Retina (tissue), 1 donor: ENCODE data around the gene ARL6IP4.
"Not testable (repeated sequence)": the region's sequence is repeated elsewhere in the genome, so short reads cannot be mapped to it uniquely, and the experiment has no call there.

Experiments
- DNase-seq: peaks from one replicate; pipeline ENCODE4 v3.0.0-alpha.2; 2016

The ARL6IP4 gene

DNA sequence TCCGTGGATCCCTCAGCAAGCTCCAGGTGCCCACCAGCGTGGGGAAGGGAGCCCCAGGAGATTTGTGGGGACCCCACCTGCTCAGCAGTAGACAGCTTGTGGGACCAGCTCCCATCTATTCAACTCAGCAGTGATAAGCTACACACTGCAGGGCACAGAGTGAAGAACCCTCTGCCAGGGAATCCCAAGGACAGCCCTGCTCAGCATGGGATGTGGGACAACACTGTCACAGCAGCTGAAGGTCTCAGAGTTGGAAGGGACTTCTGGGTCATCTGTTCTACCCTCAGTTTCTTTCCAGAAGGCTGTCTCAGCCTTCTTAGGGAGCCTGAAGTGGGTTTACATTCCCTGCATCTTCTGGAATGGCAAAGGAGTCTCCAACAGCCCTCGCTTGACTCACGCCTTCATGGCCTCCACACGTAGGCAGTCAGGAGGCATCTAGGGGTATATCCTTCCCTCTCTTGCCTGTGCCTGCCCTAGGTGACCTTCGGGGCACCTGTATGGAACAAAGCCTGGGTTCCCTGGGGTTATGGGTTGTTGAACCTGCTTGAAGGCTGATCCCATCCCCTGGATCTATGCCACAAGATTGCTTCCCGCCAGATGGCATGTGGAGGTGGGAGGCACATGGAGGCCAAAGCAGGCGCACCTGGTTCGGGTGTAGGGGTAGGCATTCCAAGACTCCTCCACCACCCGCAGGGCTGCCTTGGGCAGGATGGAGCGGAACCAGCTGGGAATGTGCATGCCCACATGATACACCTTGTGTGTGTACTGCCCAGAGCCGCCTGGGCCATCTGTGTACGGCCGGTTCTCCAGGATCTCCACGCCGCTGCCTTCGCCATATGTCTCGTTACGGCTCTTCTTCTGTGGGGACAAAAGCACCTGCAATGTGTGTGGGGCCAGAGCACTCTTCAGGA is 33.0 kb downstream of the ARL6IP4 start:
- DNase-seq, result no peak

DNA sequence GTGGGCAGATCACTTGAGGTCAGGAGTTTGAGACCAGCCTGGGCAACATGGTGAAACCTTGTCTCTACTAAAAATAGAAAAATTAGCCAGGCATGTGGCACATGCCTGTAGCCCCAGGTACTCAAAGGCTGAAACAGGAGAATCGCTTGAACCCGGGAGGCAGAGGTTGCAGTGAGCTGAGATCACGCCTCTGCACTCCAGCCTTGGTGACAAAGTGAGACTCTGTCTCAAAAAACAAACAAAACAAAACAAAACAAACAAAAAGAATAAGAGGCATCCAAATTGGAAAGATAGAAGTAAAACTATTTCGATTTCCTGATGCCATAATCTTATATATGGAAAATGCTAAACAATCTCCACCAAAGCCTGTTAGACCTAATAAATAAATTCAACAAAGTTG is 34.0 kb downstream of the ARL6IP4 start:
- DNase-seq, result not testable (repeated sequence)

DNA sequence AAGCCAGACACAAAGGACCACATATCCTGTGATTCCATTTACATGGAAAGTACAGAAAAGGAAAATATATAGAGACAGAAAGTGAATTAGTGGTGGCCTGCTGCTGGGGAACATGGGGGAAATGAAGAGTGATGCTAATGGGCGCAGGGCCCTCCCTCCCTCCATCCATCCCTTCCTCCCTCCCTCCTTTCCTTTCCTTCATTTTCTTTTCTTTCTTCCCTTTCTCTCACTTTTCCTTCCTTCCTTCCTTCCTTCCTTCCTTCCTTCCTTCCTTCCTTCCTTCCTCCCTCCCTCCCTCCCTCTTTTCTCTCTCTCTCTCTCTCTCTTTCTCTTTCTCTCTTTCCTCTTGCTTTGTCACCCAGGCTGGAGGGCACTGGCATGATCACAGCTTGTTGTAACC is 37.3 kb downstream of the ARL6IP4 start:
- no peak for DNase-seq

DNA sequence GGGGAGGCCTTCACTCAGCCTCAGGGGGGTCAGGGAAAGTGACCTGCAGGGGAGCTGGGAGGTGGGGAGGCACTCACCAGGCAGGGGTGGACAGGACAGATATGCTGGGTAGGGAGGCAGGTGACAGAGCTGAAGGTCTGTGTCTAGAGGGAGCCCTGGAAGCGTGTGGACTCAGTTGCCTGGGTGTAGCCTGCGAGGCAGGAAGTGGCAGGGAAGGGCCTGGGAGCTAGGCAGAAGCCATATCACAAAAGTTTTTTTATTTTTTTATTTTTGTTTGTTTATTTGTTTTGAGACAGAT is 39.3 kb downstream of the ARL6IP4 start:
- DNase-seq, result no peak

DNA sequence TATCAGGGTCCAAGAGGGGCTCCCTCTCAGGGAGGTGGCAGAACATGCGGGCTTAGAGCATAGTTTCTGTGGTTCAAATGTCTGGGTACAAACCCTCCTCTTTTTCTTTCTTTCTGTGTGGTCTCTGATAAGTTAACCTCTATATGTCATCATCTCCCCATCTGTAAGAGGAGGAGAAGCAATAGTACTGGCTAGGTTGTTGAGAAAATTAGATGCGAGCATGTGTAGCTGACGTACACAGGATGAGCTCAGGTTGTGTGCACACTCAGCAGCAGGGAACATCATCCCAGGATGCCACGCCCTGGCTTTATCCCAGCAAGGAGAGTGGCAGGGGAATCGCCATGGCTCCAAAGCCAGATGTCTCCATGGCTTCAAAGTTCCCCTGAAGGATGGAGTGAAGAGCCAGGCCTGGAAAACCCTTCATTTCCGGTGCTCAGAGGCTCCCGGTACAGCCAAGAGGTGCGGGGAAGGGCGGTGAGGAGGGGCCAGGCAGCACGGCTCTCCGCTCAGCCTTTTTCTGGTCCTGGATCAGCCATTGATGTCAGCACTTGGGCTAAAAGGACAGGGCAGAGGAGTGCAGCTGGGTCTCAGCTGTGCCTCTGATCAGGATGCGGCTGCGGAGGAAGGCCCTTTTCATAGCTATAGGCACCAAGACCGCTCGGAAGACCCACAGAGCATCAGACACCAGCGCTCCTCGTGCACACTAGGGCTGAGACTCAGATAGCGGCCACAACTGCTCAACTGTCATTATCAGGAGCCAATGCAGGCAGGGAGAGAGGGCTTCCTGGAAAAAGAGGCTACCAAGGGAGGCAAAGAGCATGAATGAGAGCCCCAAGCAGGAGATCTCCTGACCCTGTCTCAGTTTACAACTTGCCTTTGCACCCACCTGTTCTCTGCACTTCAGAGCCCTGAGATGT is 41.5 kb downstream of the ARL6IP4 start:
- no peak for DNase-seq

DNA sequence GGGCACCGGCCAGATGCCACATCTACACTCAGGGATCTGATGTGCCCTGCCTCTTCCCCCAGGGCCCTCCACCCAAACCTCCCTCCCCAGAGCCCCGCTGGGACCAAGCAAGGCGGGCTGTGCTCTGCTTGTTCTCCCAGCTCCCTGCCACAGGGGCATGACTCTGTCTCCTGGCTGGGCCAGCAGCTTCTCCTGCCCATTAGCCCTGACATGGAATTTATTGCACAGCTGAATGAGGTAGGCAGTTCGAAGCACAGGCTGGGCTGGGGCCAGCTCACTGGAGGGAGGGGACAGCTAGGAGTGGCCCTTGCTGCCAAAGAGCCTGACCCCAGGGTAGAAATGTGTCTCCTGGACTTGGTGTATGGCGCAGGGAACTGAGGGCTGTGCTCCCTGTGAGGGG is 42.4 kb downstream of the ARL6IP4 start:
- DNase-seq, result no peak

DNA sequence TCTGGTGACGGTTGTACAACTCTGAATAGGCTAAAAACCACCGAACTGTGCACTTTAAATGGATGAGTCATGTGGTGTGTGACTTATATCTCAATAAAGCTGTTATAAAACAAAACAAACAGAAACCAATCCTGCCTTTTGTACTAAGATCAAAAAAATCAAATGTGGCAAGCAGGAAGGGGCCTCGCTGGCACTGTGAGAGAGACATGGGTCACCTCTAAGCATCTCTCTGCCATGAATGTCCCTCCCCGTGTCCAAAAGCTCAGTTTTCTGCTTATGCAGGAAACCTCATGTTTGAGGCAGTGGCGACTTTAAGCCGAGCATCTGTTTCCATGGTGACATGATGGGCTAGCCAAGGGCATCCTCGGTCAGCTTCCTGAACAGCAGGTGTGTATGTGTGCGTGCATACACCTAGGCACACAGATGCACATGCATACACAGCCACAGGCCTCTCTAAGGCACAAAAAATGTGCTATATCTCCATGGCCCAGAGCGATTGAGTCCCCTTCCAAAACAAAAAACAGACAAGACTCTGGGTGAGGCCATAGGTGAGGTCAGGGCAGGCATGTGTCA is 44.4 kb downstream of the ARL6IP4 start:
- no peak for DNase-seq

DNA sequence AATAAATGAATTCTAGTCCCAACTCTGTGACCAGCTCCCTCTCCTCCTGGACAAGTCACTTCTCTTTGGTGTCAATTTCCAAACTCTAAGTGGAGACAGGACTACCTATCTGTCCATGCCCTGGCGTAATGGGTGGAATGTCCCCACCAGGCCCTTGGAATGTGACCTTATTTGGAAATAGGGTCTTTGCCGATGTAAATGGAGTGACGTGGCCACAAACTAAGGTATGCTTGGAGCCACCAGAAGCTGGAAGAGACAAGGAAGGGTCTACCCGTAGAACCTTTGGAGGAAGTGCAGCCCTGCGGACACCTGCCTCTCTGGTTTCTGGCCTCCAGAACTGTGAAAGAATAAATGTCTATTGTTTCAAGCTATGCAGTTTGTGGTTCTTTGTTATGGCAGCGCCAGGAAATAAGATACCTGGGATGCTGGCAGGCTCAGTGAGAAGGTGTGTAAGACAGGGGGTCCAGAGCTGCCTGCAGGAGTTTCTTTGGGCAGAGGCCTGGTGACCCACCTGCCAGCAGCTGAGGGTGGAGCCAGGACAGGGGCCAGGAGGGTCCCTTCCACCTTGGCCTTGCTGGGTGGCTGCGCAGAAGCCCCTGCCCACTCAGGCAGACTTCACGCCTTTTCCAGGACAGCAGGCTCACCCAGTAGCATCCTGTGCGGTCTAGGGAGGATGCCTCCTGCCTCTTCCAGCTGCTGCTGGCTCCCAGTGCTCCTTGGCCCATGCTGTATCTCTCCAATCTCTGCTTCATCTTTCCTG is 45.8 kb downstream of the ARL6IP4 start:
- DNase-seq, result no peak

DNA sequence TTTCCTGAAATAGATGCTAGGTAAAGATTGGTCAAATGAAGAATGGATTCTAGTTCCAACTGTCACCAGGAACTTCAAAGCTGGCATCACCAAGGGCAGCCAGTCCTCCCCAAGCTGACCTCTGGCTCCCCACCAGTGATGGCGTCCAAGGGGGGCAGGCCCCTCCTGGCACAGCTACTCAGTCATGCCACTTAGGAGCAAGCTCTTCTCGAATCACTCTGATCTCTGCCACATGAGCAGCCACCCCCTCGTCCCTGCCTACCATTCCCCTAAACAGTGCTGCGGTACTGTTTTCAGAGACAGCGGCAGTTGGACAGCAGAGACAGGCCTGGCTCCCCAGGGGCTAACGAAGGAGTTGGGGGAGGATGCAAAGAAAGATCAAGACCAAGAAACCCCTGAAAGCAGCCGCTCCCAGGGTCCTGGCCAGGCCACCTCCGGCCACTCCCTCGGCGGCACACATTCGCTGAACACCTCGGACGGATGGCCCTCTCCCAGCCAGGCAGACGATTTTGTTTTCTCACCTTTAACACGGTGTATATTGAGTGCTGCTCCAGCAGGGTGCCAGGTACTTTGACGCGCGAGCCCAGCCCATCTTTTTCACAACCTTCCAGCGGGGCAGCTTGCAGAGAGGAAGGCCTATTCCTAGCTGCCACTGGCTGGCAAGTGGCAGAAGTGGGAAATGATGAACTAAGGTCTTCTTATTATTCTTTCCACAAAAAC is 47.4 kb downstream of the ARL6IP4 start:
- DNase-seq, result no peak

DNA sequence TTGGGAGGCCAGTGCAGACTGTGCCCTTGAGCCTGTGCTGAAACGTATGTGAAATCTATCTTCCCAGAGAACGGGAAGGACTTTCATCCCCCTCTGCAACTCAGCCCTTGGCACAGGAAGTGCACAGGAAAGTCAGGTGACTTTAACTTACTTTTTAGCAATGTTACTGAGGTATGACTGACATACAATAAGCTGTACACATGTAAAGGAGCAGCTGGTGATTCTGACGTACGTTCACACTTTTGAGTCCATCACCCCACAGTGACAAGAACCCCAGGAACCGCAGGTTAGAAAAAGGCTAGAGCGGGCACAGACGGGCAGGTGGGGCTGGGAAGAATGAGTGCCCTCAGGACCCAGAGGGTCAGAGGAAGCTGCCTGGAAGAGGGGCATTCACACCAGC is 48.0 kb downstream of the ARL6IP4 start:
- no peak for DNase-seq

DNA sequence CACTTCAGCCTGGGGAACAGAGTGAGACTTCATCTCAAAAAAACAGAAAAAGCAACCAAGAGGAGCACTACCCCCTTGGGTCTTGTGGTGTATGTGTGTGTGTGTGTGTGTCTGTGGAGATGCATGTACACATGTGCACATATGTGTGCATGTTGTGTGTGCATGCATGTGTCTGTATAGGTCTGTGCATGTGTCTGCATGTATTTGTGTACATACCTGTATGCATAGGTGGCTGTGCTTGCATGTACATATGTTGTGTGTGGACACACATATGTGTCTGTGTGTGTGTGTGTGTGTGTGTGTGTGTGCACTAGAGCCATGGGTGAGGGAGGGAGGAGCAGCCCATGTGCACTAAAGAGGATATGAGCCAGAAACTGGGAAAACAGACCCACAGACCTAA is 49.1 kb downstream of the ARL6IP4 start:
- DNase-seq, result no peak

DNA sequence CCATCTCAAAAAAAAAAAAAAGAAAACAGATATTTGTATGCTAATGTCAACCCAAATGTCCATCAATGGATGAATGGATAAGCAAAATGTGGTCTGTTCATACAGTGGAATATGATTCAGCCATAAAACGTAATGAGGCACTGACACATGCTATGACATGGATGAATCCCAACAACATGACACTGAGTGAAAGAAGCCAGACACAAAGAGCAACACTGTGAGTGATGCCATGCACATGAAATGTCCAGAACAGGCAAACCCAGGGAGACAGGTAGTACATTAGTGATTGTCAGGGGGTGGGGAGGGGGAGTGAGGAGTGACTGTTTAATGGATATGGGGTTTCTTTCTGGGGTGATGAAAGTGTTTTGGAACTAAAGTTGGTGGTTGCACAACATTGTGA is 50.2 kb downstream of the ARL6IP4 start:
- no peak for DNase-seq

DNA sequence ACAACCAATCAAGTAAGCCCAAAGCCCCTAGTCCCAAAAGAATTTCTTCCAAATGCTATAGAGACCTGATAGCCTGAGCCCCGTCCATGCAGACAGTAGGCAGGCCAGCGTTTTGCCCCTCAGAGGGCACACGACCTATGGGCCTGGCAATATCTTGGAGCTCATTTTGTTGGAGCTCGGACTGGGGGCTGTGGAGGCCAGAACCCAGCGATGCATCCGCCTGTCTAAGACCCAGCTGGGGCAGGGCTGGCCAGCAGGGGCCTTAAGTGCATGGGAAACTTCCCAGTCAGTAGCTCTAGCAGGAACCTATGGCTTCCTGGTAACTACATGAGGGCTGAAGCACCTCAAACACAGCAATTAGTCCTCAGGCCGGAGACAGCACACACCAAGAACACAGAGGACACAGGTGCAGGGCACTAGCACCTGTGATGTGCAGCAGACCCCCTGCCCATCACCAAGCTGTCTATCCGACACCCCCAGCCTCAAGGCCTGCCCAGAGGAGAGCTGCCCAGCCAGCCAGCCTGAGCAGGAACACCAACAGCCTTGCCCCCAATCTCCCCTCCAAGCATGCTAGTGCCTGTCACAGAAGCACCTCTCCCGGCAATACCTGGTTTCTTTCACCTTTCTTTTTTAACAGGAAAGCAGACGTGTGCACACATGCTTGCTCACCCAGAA is 50.8 kb downstream of the ARL6IP4 start:
- no peak for DNase-seq
